WI38 (cell line): ENCODE results near the gene GNRH2.
"Not testable (repeated sequence)": the region's sequence is repeated elsewhere in the genome, so short reads cannot be mapped to it uniquely, and the experiment has no call there.

Experiments
- H3K4me3 ChIP-seq: 2 replicates; pipeline ENCODE4 v1.5.1; 2011; ENCODE audit warnings: low read depth, mild to moderate bottlenecking, control low read depth, low read length
- TF ChIP-seq, protein P1 (sequence below): IDR thresholded peaks from 2 replicates; pipeline ENCODE4 v1.5.1; 2012; ENCODE audit warnings: low read depth, mild to moderate bottlenecking, control low read depth, low read length

The GNRH2 gene

DNA sequence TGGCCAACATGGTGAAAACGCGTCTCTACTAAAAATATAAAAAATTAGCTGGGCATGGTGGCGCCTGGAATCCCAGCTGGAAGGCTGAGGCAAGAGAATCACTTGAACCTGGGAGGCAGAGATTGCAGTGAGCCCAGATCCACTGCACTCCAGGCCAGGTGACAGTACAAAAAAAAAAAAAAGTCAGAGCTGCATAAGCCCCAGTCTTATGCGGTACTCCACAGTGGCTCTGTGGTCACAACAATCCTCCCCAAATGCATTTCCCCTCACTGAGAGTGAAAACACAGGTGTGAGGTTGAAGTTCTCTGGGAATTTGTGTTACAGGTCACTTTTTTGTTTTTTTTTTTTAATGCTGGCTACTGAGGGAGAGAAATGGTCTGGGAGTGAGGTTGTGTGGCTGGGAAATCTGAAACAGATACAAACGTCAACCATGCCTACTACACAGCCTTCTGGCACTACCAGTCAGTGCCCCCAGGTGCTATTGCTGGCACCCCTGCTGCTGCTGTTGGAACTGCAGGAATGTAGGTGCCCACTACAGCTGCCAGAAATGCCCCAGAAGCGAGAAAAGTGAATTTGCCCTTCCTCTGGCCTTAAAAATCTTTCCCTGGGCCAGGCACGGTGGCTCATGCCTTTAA, 8.1 kb downstream of the GNRH2 start:
- H3K4me3 ChIP-seq: no peak overlapping the region
- TF ChIP-seq, protein P1, sequence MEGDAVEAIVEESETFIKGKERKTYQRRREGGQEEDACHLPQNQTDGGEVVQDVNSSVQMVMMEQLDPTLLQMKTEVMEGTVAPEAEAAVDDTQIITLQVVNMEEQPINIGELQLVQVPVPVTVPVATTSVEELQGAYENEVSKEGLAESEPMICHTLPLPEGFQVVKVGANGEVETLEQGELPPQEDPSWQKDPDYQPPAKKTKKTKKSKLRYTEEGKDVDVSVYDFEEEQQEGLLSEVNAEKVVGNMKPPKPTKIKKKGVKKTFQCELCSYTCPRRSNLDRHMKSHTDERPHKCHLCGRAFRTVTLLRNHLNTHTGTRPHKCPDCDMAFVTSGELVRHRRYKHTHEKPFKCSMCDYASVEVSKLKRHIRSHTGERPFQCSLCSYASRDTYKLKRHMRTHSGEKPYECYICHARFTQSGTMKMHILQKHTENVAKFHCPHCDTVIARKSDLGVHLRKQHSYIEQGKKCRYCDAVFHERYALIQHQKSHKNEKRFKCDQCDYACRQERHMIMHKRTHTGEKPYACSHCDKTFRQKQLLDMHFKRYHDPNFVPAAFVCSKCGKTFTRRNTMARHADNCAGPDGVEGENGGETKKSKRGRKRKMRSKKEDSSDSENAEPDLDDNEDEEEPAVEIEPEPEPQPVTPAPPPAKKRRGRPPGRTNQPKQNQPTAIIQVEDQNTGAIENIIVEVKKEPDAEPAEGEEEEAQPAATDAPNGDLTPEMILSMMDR: no peak

DNA sequence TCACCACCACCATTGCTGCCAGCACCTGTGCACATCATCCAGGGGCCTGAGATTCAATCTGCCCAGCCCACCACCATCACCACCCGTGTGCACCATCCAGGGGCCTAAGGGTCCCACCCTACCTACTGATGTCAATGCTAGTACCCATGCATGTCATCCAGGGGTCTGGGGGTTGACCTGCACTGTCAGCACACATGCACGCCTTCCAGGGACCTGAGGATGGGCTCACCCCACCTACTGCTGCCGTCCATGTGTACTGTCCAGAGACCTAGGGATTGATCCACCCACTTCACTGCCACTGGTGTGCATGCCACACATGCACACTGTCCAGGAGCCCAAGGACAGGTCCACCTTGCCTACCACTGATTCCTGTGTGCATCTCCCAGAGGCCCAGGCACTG, 16.1 kb downstream of the GNRH2 start:
- TF ChIP-seq, protein P1: no peak
- no peak overlapping the region for H3K4me3 ChIP-seq

DNA sequence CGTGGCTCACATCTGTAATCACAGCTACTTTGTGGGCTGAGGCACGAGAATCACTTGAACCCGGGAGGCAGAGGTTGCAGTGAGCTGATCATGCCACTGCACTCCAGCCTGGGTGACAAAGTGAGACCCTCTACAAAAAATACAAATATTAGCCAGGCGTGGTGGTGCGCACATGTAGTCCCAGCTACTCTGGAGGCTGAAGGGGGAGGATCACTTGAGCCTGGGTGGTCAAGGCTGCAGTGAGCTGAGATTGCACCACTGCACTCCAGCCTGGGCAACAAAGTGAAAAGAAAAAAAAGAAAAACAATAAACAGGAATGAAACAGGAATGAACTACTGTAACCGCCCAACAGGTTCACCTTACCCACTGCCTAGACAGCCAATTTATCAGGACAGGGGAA, 20.7 kb downstream of the GNRH2 start:
- H3K4me3 ChIP-seq: not testable (repeated sequence)

DNA sequence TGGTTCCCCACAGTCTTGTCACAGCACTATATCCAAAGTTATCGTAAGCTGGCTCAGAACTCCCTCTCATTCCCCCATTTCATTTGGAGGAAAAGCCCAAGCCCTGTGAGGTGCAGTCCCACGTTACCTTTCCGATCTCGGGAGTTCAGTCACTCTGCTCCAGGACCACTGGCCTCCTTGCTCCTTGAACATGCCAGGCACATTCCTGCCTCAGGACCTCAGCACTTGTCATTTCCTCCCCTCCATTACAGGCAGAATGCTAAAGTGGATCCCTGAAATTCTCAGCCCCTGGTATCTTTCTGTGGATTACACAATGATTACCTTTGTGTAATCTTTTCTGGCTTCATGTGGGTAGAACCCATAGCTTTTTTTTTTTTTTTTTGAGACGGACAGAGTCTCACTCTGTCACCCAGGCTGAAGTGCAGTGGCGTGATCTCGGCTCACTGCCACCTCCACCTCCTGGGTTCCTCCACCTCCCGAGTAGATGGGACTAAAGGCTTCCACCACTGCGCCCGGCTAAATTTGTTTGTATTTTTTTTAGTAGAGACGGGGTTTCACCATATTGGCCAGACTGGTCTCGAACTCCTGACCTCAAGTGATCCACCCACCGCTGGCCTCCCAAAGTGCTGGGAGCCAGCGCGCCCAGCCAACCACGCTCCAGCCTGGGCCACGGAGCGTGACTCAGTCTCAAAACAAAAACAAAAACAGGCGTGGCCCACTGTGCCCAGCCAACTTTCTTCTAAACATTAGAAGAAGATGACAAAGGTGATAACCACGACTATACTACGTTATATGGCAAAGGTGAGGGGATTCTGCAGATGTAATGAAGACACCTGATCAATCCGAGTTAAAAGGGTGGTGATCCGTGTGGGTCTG, 24.0 kb downstream of the GNRH2 start:
- H3K4me3 ChIP-seq: no peak overlapping the region
- TF ChIP-seq, protein P1: no peak

DNA sequence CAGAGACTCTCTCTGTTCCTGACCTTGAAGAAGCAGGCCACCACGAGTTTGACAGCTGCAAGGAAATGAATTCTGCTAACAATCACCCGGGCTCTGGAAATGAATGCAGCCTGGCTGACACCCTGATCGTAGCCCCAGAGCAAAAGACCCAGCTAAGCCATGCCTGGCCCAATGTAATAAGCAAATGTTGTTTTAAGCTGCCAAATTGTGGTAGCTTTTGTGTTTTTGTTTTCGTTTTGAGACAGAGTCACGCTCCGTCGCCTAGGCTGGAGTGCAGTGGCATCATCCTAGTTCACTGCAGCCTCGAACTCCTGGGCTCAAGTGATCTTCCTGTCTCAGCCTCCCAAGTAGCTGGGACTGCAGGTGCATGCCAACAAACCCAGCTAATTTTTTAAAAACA, 24.7 kb downstream of the GNRH2 start:
- TF ChIP-seq, protein P1: no peak
- H3K4me3 ChIP-seq: no peak overlapping the region

DNA sequence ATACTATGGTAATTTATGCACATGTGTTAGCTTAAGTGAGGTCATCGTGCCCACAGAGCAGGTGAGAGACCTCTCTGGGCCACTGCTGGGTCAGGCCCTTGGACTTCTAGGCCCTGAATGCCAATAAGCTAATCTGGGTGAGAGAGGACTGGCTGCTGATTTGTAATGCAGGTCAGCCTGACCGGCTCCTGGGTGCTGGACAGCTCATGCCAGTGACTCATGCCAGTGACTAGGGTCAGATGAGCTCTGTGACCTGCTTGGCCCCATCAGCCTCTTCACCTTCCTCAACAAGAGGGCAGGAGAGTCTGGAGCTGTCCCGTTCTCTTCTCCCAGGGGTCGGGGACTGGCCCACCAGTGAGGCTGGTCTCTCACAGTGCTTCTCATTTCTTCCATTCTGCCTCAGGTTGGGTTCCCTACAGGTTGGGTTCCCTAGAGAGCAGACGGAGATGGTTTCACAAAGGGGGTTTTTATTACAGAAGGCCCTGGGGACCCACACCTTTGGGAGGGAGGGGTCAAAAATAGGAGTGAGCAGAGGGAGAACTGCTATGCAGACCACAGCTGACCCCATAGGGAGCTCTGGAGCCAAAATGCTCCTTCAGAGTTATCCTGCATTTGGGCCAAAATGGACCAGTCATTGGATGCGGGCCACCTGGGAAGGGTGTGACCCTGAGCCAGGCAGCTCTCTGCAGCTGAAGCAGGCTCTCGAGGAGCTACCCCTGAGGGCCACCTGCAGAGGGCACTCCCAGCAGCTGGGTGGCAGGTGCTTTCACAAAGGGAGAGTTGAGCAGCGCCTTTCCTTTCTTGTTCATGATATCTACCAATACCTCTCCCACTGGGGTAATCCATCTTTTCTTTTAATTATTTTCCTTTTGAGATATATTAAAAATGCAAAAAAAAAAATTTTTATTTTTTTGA, 25.8 kb downstream of the GNRH2 start:
- TF ChIP-seq, protein P1: no peak

DNA sequence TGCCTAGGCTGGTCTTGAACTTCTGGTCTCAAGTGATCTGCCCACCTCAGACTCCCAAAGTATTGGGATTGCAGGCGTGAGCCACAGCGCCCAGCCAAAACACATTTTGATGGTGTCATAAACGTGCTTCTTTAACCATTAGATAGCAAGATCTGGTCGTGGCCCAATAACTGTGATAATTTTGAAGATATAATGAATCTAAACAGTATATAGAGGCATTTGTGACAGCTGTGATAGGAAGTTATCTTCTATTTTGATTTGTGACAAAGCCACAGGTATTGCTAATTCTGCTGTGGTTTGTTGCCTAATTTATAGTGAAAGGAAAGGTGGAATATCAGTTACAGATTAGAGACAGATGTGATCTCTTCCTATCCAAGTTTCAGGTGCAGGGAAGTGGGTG, 27.3 kb downstream of the GNRH2 start:
- TF ChIP-seq, protein P1: no peak
- H3K4me3 ChIP-seq: no peak overlapping the region

More for the DNA sequence above, 25.8 kb downstream of the GNRH2 start:
- no peak overlapping the region for H3K4me3 ChIP-seq
